GF-D8 (cell line): Measurements from ENCODE around the gene ABHD1.
A peak's percentile ranks its signal among the peaks of the same experiment; 100 is the strongest.
"Not testable (repeated sequence)": the region's sequence is repeated elsewhere in the genome, so short reads cannot be mapped to it uniquely, and the experiment has no call there.

Source experiments
- DNase-seq: peaks from one replicate; lab custom pipeline; 2025; lab: John Stamatoyannopoulos, UW

The ABHD1 gene

DNA sequence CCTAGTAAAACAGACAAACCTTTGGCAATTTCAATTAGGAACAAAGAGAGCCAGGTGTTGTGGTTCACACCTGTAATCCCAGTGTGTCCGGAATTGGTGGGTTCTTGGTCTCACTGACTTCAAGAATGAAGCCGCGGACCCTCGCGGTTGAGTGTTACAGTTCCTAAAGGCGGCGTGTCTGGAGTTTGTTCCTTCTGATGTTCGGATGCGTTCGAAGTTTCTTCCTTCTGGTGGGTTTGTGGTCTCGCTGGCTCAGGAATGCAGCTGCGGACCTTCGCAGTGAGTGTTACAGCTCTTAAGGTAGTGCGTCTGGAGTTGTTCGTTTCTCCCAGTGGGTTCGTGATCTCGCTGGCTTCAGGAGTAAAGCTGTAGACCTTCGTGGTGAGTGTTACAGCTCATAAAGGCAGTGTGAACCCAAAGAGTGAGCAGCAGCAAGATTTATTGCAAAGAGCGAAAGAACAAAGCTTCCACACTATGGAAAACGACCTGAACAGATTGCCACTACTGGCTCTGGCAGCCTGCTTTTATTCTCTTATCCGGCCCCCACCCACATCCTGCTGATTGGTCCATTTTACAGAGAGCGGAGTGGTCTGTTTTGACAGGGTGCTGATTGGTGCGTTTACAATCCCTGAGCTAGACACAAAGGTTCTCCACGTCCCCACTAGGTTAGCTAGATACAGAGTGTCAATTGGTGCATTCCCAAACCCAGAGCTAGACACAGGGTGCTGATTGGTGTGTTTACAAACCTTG lies 12.8 kb upstream of the ABHD1 start:
- DNase-seq, result not testable (repeated sequence)

- not testable (repeated sequence) for DNase-seq
These were observed 12.1 kb upstream of the ABHD1 start for GRCh38 chr2:27111392-27112078.

DNA sequence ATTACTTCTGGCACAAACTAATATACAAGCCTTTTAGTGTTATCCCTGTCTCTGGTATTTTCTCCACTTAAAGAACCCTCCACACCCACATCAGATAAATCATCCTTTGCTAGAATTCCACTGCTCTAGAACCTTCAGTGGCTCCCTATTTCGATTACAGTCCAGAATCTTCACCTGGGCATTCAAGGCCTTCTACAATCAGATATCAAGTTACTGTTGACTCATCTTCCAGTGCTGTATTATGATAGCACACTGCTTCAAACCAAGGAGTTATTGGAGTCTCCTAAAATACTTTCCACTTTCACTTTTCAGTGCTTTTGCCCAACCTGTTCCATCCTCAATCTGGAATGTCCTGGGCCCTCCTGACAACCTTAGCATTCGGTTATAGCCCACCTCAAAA lies 8.1 kb upstream of the ABHD1 start:
- no peak for DNase-seq

- DNase-seq, result no peak
These were observed 5.6 kb upstream of the ABHD1 start for GRCh38 chr2:27117995-27118524.

GRCh38 chr2:27118525-27119329 lies 4.9 kb upstream of the ABHD1 start, which contains the start of gene CGREF1:
TSS of gene CGREF1 (minus strand) at chr2:27119128. CDS start at chr2:27104366, 14,762 bp downstream.
- no peak for DNase-seq

GRCh38 chr2:27119330-27119670 lies 4.3 kb upstream of the ABHD1 start:
- DNase-seq, result not testable (repeated sequence)

GRCh38 chr2:27121906-27122305 lies 1.7 kb upstream of the ABHD1 start:
- DNase-seq, result no peak

DNA sequence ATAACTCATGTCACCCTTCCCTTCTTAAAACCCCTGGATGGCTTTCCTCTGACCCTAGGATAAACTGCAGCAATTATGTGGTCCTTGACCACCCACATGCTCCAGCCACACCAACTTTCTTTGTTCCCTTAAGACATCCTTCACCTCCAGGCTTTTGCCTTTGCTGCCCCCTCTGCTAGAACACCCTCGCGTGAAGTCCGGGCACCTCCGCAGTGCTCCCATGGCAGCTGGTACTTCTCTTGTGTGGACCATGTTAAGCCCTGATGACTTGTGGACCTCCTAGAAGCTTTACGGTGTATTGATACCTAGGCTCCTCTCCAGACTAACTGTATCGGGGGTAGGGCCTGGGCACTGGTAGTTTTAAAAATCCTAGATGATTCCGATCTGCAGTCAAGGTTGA lies 824 bp upstream of the ABHD1 start:
- no peak for DNase-seq

DNA sequence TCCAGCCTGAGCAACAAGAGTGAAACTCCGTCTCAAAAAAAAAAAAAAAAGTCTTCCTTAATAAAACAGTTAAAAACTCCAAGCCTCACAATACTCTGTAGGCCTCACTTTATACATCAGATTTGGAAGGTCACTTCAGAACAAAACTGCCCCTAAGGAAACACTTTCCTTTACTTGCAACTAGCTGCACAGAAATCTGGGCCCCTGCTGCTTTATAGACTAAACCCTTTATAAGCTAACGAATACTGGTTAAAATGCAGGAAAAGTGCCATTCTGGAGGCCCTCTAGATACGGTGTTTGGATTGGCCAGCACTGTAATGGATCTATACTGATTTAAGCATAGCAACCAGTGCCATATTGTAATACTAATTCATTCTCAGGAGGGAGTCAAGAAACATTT lies 1.5 kb downstream of the ABHD1 start:
- DNase-seq, result no peak

- no peak for DNase-seq
These were observed 2.7 kb downstream of the ABHD1 start for GRCh38 chr2:27126252-27126710.

GRCh38 chr2:27127883-27128667 lies 4.5 kb downstream of the ABHD1 start:
- no peak for DNase-seq

GRCh38 chr2:27128668-27129571 lies 5.3 kb downstream of the ABHD1 start:
- DNase-seq, result no peak

DNA sequence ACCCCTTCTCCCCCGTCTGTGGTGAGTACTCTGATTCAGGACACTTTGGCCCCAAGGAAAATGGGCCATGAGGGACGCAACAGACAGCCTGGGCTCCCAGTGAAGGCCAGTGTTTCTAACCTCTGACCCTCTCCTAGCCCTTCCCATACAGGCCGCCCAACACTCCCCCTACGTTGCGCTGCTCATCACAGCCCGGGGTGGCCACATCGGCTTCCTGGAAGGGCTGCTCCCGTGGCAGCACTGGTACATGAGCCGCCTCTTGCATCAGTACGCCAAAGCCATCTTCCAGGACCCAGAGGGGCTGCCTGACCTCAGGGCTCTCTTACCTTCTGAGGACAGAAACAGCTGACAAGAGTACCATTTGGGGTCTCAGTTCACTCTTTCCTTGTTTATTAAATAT lies 6.8 kb downstream of the ABHD1 start:
- DNase-seq, result no peak

GRCh38 chr2:27131429-27131828 lies 7.8 kb downstream of the ABHD1 start:
- no peak for DNase-seq

DNA sequence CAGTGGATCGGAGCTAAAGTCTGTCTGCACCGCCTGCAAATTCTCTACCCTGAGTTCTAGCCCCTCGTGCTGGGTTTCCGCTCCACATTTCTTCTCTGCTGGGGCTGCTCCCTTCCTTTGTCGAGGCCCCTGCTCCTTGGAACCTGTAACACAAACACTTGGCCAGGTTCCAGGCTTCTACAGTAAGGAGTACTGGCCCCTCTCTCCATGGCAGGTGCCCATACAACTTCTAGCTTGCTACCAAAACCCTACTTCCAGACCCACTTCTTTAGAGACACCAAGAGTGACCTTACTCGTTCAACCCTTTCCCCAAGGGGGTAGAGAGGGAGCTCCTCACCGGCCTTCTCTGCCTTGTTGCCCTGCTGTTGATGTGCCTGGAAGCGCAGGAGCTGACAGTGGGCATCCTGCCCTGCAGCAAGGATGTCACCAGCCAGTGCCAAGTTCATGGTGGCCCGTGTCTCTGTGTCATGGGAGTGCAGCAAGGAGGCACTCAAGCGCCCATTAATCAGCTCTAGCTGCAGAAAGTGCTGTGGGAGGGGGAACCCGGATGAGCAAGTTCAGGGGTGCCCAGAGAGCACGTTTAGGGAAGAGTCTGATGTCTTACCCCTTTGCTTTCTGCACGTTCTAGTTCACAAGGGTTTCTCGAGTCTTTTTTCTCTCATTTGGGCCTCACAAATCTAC lies 9.7 kb downstream of the ABHD1 start:
- no peak for DNase-seq

DNA sequence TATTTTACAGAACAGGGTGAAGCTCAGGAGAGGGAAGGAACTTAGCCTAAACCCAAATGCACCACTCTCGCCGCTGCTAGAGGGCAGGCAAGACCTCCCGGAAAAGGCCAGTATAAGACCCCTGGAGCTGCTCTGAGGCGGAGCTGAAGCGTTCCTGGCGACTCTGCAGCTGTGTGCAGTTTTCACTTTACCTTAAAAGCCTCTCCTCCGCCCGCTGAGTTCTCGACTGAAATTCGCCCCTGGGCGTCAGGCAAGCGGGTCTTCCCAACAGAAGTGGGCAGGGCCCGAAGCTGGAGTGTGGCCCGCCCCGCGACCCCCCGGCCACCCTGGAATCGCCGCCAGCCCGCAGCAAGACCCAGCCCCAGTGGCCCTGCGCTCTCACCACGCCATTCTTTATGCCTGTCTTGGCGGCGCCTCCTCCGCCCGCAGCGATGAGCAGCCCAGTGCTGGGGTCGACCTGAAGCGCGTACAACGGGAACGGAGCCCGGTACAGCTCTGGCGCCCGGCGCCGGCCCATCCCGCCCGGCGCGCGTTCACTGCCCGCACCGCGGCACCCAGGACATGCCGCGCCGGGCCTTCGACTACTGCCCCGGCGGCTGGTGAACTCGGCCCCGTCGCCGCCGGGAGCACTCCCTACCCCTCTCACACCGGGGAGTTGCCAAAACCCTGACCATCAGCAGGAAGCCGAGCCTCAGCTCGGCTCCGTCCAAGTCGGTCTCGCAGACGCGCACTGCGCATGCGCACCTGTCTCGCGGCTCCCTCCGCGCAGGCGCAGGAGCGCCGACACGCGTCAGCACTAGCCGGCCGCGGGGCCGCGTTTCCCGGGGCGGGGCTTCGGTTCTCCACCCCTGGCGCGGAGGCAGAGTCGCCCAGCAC lies 10.5 kb downstream of the ABHD1 start, which contains the start of gene PREB:
PREB (minus strand) TSS at position 732 of the 876 bp plus-strand sequence; CDS start at position 517, 215 bp downstream.
- peak; percentile 69 for DNase-seq

DNA sequence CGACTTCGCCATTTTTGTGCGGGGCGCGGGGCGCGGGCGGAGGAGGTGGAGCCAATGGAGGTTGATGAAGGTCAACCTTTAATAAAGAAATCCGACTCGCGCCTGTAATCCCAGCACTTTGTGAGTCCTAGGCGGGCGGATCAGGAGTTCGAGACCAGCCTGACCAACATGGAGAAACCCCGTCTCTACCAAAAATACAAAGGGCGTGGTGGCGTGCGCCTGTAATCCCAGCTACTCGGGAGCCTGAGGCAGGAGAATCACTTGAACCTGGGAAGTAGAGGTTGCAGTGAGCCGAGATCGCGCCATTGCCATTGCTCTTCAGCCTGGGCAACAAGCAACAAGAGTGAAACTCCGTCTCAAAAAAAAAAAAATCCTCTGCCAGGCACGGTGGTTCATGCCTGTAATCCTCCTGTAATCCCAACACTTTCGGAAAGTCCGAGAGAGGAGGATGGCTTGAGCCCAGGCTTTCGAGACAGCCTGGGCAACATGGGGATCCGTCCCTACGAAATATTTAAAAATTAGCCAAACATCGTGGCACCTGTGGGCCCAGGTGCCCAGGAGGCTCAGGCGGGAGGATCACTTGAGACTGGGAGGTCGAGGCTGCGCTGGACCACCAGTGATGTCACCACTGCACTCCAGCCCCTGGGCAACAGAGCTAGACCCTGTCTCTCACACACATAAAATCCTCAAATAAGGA lies 11.3 kb downstream of the ABHD1 start:
- no peak for DNase-seq

DNA sequence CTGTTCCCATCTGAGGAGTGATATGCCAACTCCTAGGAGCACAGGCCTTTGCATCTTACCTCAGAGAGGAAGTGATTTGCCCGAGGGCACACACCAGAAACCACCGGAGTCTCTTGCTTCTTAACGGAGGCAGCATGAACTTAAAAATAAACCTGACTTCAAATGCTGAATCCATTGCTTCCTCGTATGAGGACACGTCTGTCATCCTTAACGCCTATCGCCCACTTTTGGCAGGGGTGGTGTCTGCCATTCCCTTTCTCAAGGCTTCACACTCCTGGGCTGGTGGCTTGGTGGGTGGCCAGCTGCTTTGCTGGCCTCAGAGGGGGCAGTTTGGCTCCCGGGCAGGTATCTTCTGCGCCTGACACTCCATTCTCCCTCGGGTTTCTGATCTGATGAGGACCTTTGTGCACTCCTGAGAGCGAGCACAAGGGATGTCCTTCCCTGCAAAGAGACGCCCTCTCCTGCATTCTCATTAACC lies 11.9 kb downstream of the ABHD1 start:
- DNase-seq, result no peak
